ENCODE measurements around the gene MAP2K2. TPM values are rescaled to one million over a fixed set of nuclear protein-coding genes. Genes with fewer than 3 reads are reported as not detected.

The MAP2K2 gene
- polyA plus RNA-seq, 1 experiment = 143 TPM

DNA sequence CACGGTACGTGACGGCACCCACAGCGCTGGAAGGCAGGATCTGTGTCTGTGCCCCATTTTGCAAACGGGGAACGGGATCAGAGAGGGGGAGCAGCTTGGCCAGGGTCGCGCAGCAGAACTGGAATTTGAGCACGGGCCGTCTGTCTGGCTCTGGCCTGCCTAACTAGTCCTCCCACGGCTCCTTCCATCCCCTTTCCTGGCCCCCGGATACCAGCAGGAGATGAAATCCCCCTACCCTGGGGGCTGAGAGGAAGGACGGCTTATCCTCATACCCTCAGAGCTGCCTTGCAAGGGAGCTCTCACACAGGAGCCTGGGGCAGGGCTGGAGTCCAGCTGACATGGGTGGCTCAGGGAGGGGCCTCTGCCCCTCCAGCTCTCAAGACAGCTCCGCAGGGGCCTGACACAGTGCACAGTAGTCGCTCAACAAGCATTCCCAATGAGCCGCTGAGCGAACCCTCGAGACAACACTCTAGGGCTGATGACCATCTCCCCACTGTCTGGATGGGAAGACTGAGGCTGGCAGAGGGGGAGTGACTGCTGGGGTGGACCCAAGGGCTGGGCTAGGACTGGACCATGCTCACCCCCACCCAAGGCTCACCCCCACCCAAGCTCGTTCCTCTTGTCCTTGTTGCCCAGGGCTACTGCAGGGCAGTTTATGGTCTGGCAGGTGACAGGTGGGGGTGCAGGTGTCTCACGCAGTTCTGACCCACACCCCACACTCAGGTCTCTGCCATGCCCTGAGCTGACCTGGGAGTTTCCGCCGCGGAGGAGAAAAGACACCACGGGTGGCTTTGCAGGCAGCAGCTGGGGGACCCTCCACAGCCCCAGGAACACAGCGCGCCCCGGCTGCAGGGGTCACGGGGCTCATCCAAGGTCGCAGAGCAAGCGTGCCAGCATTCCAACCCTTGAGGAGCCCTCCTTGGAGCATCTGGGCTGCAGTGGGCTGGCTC is 61.2 kb downstream of the MAP2K2 start:
- no peak overlapping the region for H3K4me3 ChIP-seq (ENCODE audit: low read depth, low read length)
- no peaks in the 10 kb centered on the region for H3K27me3 ChIP-seq (ENCODE audit: control insufficient read depth, insufficient read depth, low read length)
- ChIA-PET POLR2A (no interaction called here), CTCF (no interaction called here)
- no peak for DNase-seq (ENCODE audit: low read depth)
- peaks cover 11% of the 10 kb centered on the region for H3K36me3 ChIP-seq (ENCODE audit: control insufficient read depth, insufficient read depth, low read length)
- no peak for TF ChIP-seq CTCF (IDR thresholded peaks at IDR 0.05; ENCODE audit: insufficient read depth, low read depth, low read length)

GRCh38 chr19:4061683-4062418 is 62.1 kb downstream of the MAP2K2 start:
- Histone ChIP-seq H3K36me3 (ENCODE audit: control insufficient read depth, insufficient read depth, low read length) (peaks cover 11% of the 10 kb centered on the region), H3K27me3 (ENCODE audit: control insufficient read depth, insufficient read depth, low read length) (no peaks in the 10 kb centered on the region), H3K4me3 (ENCODE audit: low read depth, low read length) (peak overlapping the region; percentile 31; the same call in 1 of the 2 replicates)
- no peak for DNase-seq (ENCODE audit: low read depth)
- TF ChIP-seq CTCF (IDR thresholded peaks at IDR 0.05; ENCODE audit: insufficient read depth, low read depth, low read length) = no peak
- CTCF ChIA-PET = no interaction called here
- POLR2A ChIA-PET = no interaction called here

DNA sequence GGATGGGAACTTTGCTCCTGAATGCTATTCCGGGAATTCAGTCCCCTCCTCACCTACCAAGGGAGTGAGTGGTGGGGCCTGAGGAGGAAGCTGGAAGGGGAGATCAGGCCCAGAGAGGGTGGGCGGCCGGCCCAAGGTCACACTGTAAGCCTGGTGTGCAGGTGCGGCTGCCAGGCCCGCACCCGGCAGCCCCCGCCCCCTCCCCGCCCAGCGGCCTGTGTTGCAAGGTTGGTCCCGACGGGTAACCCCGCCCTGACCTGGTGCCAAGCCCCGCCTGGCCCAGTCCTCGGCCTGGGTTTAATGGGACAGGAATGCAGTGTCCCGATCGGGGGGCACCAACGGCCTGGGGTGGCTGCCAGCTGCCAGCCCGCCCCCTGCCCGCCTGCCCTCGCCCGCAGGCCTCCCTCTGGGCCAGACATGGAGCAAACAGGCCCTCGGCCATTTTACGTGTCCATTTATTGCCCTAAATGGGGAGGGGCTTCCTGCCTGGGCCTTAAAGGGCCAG is 62.7 kb downstream of the MAP2K2 start:
- ChIA-PET CTCF (no interaction called here), POLR2A (no interaction called here)
- Histone ChIP-seq H3K27me3 (ENCODE audit: control insufficient read depth, insufficient read depth, low read length) (no peaks in the 10 kb centered on the region), H3K36me3 (ENCODE audit: control insufficient read depth, insufficient read depth, low read length) (peaks cover 11% of the 10 kb centered on the region), H3K4me3 (ENCODE audit: low read depth, low read length) (peak overlapping the region; percentile 31)
- no peak for DNase-seq (ENCODE audit: low read depth)
- no peak for TF ChIP-seq CTCF (IDR thresholded peaks at IDR 0.05; ENCODE audit: insufficient read depth, low read depth, low read length)

DNA sequence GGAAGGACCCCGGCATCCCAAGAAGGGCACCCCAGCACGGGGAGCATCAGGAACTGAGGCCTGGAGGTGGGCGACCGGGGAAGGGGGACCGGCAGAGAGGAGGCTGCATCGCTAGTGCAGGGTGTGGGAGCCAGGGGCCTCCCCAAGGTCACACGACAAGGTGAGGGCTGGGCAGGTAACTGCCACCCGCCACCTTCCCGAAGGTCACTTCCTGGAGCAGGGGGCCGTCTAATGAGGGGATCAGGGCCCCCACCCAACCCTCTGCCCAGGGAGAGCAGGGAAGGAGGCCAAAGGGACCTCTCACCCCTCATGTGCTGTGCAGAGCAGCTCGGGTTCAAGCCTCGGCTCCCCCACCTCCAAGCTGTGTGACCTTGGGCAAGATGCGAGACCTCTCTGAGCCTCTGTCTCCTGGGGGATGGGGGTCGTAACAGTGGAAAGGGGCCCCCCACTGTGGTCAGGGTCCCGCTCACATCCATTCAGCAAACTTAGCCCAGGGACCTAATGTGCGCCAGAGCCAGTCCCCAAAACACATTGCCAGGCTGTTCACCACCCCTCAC is 63.2 kb downstream of the MAP2K2 start:
- ChIA-PET CTCF (no interaction called here), POLR2A (no interaction called here)
- H3K4me3 ChIP-seq (ENCODE audit: low read depth, low read length) = peak overlapping the region; percentile 31

More for the DNA sequence above, 63.2 kb downstream of the MAP2K2 start:
- no peak for DNase-seq (ENCODE audit: low read depth)
- no peak for TF ChIP-seq CTCF (IDR thresholded peaks at IDR 0.05; ENCODE audit: insufficient read depth, low read depth, low read length)
- peaks cover 13% of the 10 kb centered on the region for H3K36me3 ChIP-seq (ENCODE audit: control insufficient read depth, insufficient read depth, low read length)
- no peaks in the 10 kb centered on the region for H3K27me3 ChIP-seq (ENCODE audit: control insufficient read depth, insufficient read depth, low read length)
